HG03378 (cell line): ENCODE data around the gene KCNIP4.
A peak's percentile ranks its signal among the peaks of the same experiment; 100 is the strongest.
"Not testable (repeated sequence)": the region's sequence is repeated elsewhere in the genome, so short reads cannot be mapped to it uniquely, and the experiment has no call there.

Experiments
- ATAC-seq: cut with Tn5 transposase; IDR thresholded peaks from one replicate; pipeline ENCODE4 v1.9.1; 2021; ENCODE audit warnings: mild to moderate bottlenecking, moderate library complexity; ENCODE audit not compliant: unreplicated experiment

Gene KCNIP4

DNA sequence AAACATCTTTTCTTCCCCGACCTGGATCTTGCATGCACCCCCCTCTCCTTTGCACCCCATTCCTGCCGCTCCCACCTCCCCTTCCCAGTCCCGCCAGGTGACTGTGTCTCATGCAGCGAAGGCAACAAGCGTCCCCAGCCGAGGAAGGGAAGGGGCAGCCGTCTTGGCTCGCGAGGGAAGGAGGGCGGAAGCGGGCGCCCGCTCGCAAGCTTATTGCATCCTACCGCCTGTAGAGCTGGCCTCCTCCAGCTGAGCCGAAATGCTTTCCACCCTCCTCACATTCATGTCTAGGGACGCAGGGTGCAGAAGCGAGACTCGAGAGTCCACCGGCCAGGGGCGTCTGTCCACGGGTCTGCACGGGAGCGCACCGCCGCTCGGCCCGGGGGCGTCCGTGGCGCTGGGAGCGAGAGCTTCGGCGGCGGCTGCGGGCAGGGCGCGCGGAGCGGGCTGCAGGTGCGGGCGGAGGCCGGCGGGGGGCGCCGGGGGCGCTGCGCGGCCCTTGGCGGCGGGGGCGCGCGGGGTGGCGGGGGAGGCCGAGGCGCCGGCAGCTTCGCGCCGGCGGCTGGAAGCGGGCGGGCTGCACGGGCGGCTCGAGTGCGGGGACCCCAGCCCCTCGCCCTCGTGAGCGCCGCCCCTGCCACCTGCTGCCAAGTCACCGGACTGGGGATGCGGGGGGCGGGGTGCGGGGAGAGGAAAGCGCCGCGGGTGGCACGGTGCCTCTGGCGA lies at the start of gene KCNIP4:
KCNIP4 (minus strand) TSS at position 426 of the 726 bp plus-strand sequence.
- ATAC-seq = no peak

GRCh38 chr4:21996618-21997017 lies 48.0 kb upstream of the KCNIP4 start:
- ATAC-seq = not testable (repeated sequence)

GRCh38 chr4:21992330-21992729 lies 43.8 kb upstream of the KCNIP4 start:
- ATAC-seq = no peak

DNA sequence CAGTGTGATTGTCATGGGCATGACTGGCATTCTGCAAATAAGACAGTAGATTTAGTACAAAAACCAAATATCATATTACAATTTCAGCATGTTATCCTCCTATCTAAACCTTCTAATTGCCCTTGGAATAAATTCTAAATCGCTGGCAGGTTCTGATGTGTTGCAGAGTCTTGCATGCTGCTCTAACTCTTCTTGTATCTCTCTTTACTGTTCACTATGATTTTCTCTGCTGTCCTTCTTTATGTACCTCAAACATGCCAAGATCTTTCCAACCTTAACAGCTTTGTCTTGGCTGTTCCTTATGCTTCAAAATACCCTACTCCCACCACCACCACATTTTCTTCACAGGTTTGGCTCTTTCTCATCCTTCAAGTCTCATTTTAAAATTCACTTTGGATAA lies 43.0 kb upstream of the KCNIP4 start:
- ATAC-seq = no peak

DNA sequence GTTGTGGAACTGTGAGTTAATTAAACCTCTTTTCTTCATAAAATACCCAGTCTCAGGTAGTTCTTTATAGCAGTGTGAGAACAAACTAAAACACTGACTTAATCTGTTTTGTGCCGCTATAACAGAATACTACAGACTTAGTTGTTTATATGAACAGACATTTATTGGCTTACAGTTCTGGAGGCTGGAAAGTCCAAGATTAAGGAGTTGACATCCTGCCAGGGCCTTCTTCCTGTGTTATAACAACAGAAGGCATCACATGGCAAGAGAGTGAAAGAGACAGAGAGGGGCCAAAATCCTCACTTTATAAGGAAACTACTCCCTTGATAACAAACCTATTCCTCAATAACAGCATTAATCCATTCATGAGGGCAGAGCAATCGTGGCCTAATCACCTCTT lies 42.5 kb upstream of the KCNIP4 start:
- no peak for ATAC-seq

DNA sequence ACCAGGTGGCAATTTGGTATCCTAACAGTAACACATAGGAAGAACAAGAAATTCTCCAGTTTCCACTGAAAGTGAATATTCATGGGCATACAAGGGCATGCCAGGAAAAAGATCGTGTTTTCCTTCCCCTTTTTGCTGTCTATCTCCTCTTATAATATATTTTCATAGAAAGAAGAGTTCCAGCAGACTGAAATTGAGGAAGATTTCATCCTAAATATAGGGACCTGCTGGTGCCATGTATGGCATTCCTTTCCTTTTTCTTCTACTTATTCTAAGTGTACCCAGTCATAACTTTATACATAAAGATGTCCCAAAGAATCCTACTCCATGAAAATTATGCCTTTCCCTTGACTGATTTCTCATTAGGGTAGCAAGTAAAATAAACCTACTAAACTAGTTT lies 40.8 kb upstream of the KCNIP4 start:
- ATAC-seq = no peak

DNA sequence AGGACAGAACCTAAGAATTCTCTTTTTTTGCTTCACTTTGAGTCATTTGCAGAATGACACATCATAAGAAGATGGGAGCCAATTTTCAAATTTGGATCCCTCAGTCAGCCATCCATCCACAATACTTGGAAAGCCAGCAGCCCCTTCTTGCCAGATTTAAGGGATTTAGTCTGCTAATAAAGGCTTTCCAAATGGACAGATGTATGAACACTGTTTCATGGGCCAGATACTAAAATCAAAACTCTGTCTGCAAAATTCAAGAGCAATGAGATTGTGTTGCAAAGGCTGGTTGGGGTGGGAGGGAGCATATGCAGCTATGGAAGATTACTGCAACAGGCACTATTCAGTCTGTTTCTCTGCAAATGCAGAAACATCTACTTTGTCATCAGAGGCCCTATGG lies 37.7 kb upstream of the KCNIP4 start:
- ATAC-seq = no peak

GRCh38 chr4:21982087-21982486 lies 33.5 kb upstream of the KCNIP4 start:
- no peak for ATAC-seq

DNA sequence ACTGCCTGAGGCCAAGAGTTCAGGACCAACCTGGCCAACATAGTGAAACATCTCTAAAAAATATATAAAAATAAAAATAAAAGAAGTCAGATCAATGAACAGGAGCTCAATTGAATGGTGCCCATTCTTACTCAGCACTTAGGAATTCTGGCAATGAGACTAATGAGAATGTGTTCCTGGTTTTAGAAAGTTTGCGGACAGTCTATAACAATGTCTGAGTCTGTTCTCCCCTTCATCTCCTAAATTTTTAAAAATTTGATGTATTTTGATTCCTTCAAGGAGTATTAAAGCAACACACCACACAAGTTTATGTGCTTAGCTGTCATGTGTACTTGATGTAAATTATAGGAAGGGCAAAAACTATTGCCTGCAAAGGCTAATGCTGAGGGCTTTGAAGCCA lies 30.6 kb upstream of the KCNIP4 start:
- ATAC-seq = no peak

DNA sequence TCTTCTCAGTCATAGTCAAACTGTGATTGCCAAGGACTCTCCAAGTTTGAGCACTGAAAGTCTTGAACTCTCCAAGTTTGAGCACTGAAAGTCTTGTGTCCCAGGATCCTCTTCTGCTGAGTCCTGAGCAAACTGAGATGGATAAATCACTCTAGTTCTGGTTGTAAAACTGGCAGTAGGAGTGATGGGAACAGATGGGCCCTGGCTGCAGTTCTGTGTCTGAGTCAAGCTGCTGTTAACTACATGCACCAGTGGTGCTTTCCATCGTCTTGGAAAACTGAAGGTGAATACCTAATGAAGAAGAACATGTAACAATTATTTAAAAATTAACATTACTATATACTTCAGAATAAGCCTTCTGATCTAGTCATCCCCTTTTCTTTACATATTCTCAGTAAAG lies 27.6 kb upstream of the KCNIP4 start:
- no peak for ATAC-seq

- ATAC-seq = no peak
Observed at GRCh38 chr4:21973850-21974249, 25.3 kb upstream of the KCNIP4 start.

DNA sequence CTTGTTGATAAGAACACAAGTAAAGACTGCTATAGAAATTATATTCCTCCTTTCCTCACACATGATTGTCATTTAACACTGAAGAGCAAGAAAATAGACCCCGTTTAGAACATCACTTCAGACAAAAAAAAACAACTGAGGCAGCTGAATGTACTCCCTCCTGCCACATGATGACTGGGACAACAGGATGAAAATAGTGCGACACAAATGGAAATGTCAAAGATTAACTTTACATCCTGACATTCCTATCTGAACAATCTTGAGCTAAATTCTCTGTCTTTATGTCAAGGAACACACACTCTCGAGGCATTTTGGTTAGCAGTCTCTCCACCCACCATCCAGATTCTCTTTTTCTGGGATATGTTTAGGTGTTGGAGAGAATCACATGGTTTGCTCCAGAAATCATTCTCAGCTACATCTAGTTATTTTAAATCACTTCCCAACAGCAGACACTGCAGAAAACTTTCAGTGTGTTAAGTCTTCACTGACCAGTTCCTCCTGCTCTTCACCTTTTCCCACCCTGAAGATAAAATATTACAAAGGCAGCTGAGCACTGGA lies 16.3 kb upstream of the KCNIP4 start:
- ATAC-seq = no peak

DNA sequence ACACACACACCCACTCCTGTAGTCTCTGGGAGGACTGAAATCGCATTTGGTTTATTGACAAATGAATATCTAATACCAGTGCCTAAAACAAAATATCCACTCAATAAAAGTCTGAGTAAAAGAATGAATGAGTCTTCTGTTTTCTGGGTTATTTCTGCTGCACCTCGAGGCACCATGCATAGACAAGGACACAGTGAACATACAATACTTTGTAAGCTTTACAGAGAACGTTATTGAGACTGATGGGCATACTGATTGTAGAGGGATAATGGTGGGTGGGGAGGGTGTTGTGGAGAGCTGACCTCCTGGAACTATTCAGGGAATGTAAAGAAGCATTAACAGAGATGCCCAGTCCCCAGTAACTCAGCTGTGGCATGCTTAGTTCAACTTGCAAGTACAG lies 14.1 kb upstream of the KCNIP4 start:
- no peak for ATAC-seq

DNA sequence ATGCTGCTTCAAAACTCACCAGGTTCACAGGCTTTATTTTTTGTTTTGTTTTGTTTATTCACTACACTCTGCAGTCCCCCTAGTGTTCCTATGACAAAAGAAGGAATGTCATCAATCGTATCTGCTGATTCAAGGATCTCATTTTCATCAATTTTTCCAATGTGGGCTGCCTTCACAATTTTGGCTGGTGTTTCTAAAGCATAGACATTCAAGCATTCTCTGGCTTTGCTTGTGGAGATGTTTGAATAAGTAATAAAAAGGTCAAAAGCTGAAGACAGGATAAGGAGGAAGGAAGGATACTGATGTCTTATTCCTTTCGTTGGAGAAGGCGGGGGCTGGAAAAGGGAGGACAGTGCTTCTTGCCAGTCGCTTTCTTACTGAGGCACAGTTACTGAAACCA lies 12.2 kb upstream of the KCNIP4 start:
- no peak for ATAC-seq

DNA sequence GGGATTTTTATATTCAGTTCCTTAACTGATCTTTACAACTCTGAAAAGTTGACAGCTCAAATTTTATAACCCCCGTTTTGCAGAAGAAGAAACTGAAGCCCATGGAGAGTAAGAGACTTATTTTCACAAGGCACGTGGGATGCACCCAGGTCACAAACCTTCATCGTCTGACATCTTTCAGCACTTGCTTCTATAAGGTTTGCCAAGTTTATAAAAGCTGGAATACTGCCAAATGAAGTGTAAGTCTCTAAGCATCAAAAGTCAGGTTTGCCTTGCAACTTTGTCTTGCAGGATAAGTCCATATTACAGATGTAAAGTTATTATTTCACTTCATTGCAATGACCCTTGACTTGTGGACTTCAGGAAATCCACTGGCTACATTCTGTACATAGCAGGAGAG lies 6.3 kb upstream of the KCNIP4 start:
- ATAC-seq = no peak

DNA sequence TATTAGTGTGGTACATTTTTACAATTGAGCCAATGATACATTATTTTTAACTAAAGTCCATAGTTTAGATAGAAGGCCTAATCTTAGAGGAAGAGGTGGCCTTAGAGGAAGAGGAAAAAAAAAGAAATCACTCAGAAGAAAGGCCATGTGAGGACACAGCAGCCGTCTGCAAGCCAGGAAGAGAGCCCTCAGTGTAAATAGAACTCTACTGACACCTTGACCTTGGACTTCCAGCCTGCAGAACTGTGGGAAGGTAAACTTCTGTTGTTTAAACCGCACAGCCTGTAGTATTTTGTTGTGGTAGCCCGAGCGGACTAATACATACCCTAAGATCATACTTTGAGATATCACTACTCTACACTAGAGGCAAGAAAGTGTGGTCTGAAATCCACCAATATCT lies 5.1 kb upstream of the KCNIP4 start:
- ATAC-seq = no peak

- ATAC-seq = peak; percentile 59
Observed at GRCh38 chr4:21952549-21952948, 4.0 kb upstream of the KCNIP4 start.

GRCh38 chr4:21949073-21949457 lies 493 bp upstream of the KCNIP4 start:
- ATAC-seq = no peak

- no peak for ATAC-seq
Observed at GRCh38 chr4:21947791-21948346, 703 bp downstream of the KCNIP4 start.

- no peak for ATAC-seq
Observed at GRCh38 chr4:21946858-21947257, 1.7 kb downstream of the KCNIP4 start.

DNA sequence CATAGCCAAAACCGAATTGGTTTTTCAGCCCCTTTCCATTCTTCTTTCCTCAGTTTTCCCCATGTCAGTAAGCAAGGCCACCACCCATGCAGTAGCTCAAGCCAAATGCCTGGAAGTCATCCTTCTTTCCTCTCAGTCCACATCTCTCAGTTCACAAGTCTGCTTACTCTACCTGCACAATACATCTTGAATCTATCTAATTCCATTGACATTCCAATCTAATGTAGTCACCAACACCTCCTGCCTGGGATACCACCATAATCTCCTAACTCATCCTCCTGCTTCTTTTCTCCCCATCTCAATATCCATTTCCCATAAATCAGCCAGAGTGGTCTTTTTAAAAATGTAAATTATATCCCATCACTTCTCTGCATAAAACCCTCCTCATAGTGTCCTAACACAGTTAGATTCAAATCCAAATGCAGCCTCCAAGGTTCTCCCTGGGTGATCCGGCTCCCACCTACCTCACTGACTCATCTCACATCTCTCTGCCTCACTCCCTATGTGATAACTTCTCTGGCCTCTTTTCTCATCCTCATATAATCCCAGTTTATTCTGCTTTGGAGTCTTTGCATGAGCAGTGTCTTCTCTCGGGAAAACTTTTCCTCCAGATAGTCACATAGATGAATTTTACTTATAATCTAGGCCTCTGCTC lies 26.9 kb downstream of the KCNIP4 start:
- no peak for ATAC-seq

GRCh38 chr4:21915761-21916160 lies 32.8 kb downstream of the KCNIP4 start:
- ATAC-seq = no peak
